Thyroid gland (tissue), 4 donors: Measurements from ENCODE around the gene USP15. TPM values are rescaled to one million over a fixed set of nuclear protein-coding genes. Genes with fewer than 3 reads are reported as not detected.
A peak's percentile ranks its signal among the peaks of the same experiment; 100 is the strongest.

Experiments
- DNase-seq, 2 donors: peaks; one replicate each; pipeline ENCODE4 v3.0.0-alpha.2; 2019
- H3K27ac ChIP-seq, 3 donors: fragments of 200-600 bp; sonication (generic); 1 replicate in 2 of 3; 2 replicates in 1 of 3; pipeline ENCODE4 v1.5.1; 2016 to 2019; ENCODE audit warnings: mild to moderate bottlenecking in 1 of 3, moderate library complexity in 1 of 3
- H3K27me3 ChIP-seq: fragments of 200-600 bp; sonication (generic); one replicate; pipeline ENCODE4 v1.5.1; 2019
- H3K36me3 ChIP-seq, 2 donors: fragments of 200-600 bp; sonication (generic); one replicate each; pipeline ENCODE4 v1.5.1; 2016 to 2019
- H3K4me1 ChIP-seq, 2 donors: fragments of 200-600 bp; sonication (generic); one replicate each; pipeline ENCODE4 v1.5.1; 2017 to 2019
- H3K4me3 ChIP-seq, 3 donors: fragments of 200-600 bp; sonication (generic); replicated peaks in 1 of 3; 1 replicate in 2 of 3; 2 replicates in 1 of 3; pipeline ENCODE4 v1.5.1; 2016; ENCODE audit warnings: mild to moderate bottlenecking in 1 of 3
- H3K9me3 ChIP-seq: fragments of 200-600 bp; sonication (generic); one replicate; pipeline ENCODE4 v1.5.1; 2017
- CTCF ChIP-seq, 6 experiments: fragments of 200-600 bp in 3 of 6; fragments of 450-650 bp in 3 of 6; sonication (generic) in 3 of 6; IDR thresholded peaks; one replicate each; pipeline ENCODE4 v1.5.1; 2016 to 2019; ENCODE audit warnings: antibody characterized with exemption in 6 of 6, mild to moderate bottlenecking in 2 of 6, inconsistent platforms in 1 of 6, moderate library complexity in 1 of 6
- POLR2A ChIP-seq, 2 donors: fragments of 450-650 bp; IDR thresholded peaks; one replicate each; pipeline ENCODE4 v1.6.1; 2017; ENCODE audit warnings: antibody characterized with exemption in 2 of 2, mild to moderate bottlenecking in 2 of 2, moderate library complexity in 1 of 2
- WGBS, 2 donors: methylation state at CpG; one replicate each; pipeline ENCODE4 v1.1.5; 2017; 5-methylcytosine and 5-hydroxymethylcytosine counted together
- intact Hi-C: fragments of 100-400 bp; cut with DNase I; formaldehyde crosslinking; loops from one replicate; pipeline ENCODE4 v1.15.1; 2023
- total RNA-seq, 4 donors: library from RNA; depleted of rRNA; stranded (reverse); fragments of >200 nt; gene quantifications; one replicate each; pipeline ENCODE4 v1.2.3, GENCODE V29; 2016

USP15 gene
- total RNA-seq, 4 donors from 2014 or later, result 57.3 to 139 (median 70.2) TPM

- Histone ChIP-seq H3K4me3 (no peak overlapping the region), H3K4me1 (no peaks in the 10 kb centered on the region), H3K36me3 (no peaks in the 10 kb centered on the region), H3K9me3 (no peaks in the 10 kb centered on the region), H3K27ac (no peak overlapping the region), H3K27me3 (no peaks in the 10 kb centered on the region)
- no peak for TF ChIP-seq POLR2A (IDR thresholded peaks at IDR 0.05)
- no peak for TF ChIP-seq CTCF (IDR thresholded peaks at IDR 0.05)
- DNase-seq, result no peak
- intact Hi-C loops, result no loop called here
These were observed 169.3 kb downstream of the USP15 start for GRCh38 chr12:62429457-62429856.

GRCh38 chr12:62434494-62435302 is 174.5 kb downstream of the USP15 start:
- H3K4me1 ChIP-seq, result peaks cover 0 to 4% of the 10 kb centered on the region in 2 donors
- 34 to 37% methylated on average over 16 of the region's 16 CpGs for WGBS, 2 donors
- TF ChIP-seq POLR2A (IDR thresholded peaks at IDR 0.05) (no peak), CTCF (IDR thresholded peaks at IDR 0.05) (no peak)
- no peaks in the 10 kb centered on the region for H3K27me3 ChIP-seq
- peak overlapping the region in 2 of 3 donors; percentile 36 for H3K4me3 ChIP-seq
- H3K36me3 ChIP-seq, result no peaks in the 10 kb centered on the region
- intact Hi-C loops, result loop anchor here (5.0 to 10.0 kb wide), 2 partner anchors 150 to 373 kb away; no protein-coding TSS in a partner anchor
- DNase-seq, result peak; percentile 13 to 19
- no peak overlapping the region for H3K27ac ChIP-seq
- H3K9me3 ChIP-seq, result no peaks in the 10 kb centered on the region

GRCh38 chr12:62435303-62436163 is 175.3 kb downstream of the USP15 start:
- DNase-seq, result peak; percentile 40 to 59
- peaks cover 0 to 4% of the 10 kb centered on the region in 2 donors for H3K4me1 ChIP-seq
- TF ChIP-seq POLR2A (IDR thresholded peaks at IDR 0.05) (no peak), CTCF (IDR thresholded peaks at IDR 0.05) (peak in 4 of 6 experiments; percentile 27 to 56 (median 36))
- H3K4me3 ChIP-seq, result peak overlapping the region in 2 of 3 donors; percentile 36
- intact Hi-C loops, result loop anchor here (5.0 to 10.0 kb wide), 2 partner anchors 149 to 372 kb away; no protein-coding TSS in a partner anchor
- no peak overlapping the region for H3K27ac ChIP-seq
- H3K9me3 ChIP-seq, result no peaks in the 10 kb centered on the region
- no peaks in the 10 kb centered on the region for H3K36me3 ChIP-seq
- 2% methylated on average over 19 to 22 of the region's 29 CpGs for WGBS, 2 donors
- H3K27me3 ChIP-seq, result no peaks in the 10 kb centered on the region

- no peak overlapping the region for H3K4me3 ChIP-seq
- no peaks in the 10 kb centered on the region for H3K27me3 ChIP-seq
- no peaks in the 10 kb centered on the region for H3K36me3 ChIP-seq
- H3K9me3 ChIP-seq, result no peaks in the 10 kb centered on the region
- intact Hi-C loops, result loop anchor here (5.0 to 10.0 kb wide), 2 partner anchors 149 to 371 kb away; no protein-coding TSS in a partner anchor
- WGBS, 2 donors, result 69 to 84% methylated on average over 4 to 12 of the region's 12 CpGs
- peaks cover 0 to 4% of the 10 kb centered on the region in 2 donors for H3K4me1 ChIP-seq
- H3K27ac ChIP-seq, result no peak overlapping the region
- TF ChIP-seq POLR2A (IDR thresholded peaks at IDR 0.05) (no peak), CTCF (IDR thresholded peaks at IDR 0.05) (no peak)
- DNase-seq, result no peak
These were observed 175.9 kb downstream of the USP15 start for GRCh38 chr12:62436164-62436503.
